Gastrocnemius medialis (tissue), 4 donors: Measurements from ENCODE around the gene RYR3. TPM values are rescaled to one million over a fixed set of nuclear protein-coding genes. Genes with fewer than 3 reads are reported as not detected.

Source experiments
- ATAC-seq, 2 donors: fragments of 150-250 bp; one replicate each; pipeline ENCODE4 v1.9.1; 2016
- DNase-seq, 2 donors: peaks; one replicate each; pipeline ENCODE4 v3.0.0-alpha.2; 2019
- H3K27ac ChIP-seq, 4 donors: fragments of 200-600 bp; sonication (generic); 1 replicate in 1 of 4; 2 replicates in 3 of 4; pipeline ENCODE4 v1.5.1; 2016 to 2018; ENCODE audit warnings: mild to moderate bottlenecking in 2 of 4, moderate library complexity in 1 of 4
- H3K27me3 ChIP-seq, 3 donors: fragments of 200-600 bp; sonication (generic) in 2 of 3; 1 replicate in 1 of 3; 2 replicates in 2 of 3; pipeline versions ENCODE4 v1.5.1 to v1.6.0; 2016 to 2019; ENCODE audit warnings: mild to moderate bottlenecking in 1 of 3, moderate library complexity in 1 of 3
- H3K36me3 ChIP-seq, 2 donors: fragments of 200-600 bp; sonication (generic) in 1 of 2; one replicate each; pipeline ENCODE4 v1.5.1; 2017 to 2018
- H3K4me1 ChIP-seq, 2 donors: fragments of 200-600 bp; sonication (generic) in 1 of 2; one replicate each; pipeline ENCODE4 v1.5.1; 2016 to 2017; ENCODE audit warnings: mild to moderate bottlenecking in 2 of 2
- H3K4me3 ChIP-seq, 4 donors: fragments of 200-600 bp; sonication (generic) in 3 of 4; 1 replicate in 1 of 4; 2 replicates in 3 of 4; pipeline ENCODE4 v1.5.1; 2016 to 2019; ENCODE audit warnings: mild to moderate bottlenecking in 2 of 4
- H3K9me3 ChIP-seq, 3 donors: fragments of 200-600 bp; sonication (generic) in 2 of 3; 1 replicate in 1 of 3; 2 replicates in 2 of 3; pipeline ENCODE4 v1.5.1; 2016 to 2019
- POLR2A ChIP-seq, 2 donors: fragments of 450-650 bp; IDR thresholded peaks; one replicate each; pipeline ENCODE4 v1.6.1; 2017; ENCODE audit warnings: antibody characterized with exemption in 2 of 2, mild to moderate bottlenecking in 2 of 2, moderate library complexity in 2 of 2
- in situ Hi-C, 4 donors: fragments of 200-750 bp; cut with MboI; loops; one replicate each; pipeline versions ENCODE4 v1.15.0 to v1.8.0; 2017; ENCODE audit warnings: low sequenced_read_pairs in 4 of 4
- intact Hi-C: fragments of 100-400 bp; cut with DNase I; formaldehyde crosslinking; loops from one replicate; pipeline ENCODE4 v1.15.1; 2023; ENCODE audit warnings: low total_unique reads
- total RNA-seq, 4 donors: library from RNA; depleted of rRNA; stranded (reverse); fragments of >200 nt; gene quantifications; one replicate each; pipeline versions ENCODE4 v1.1.0 to v1.2.3, GENCODE V29; 2016
- TF ChIP-seq, protein P1 (sequence below), 5 experiments: fragments of 450-650 bp in 3 of 5; fragments of 200-600 bp in 2 of 5; sonication (generic) in 2 of 5; IDR thresholded peaks in 4 of 5; conservative IDR thresholded peaks in 1 of 5; 1 replicate in 4 of 5; 2 replicates in 1 of 5; pipeline ENCODE4 v1.5.1; 2016 to 2019; ENCODE audit warnings: antibody characterized with exemption in 5 of 5, mild to moderate bottlenecking in 3 of 5, moderate library complexity in 3 of 5

Gene RYR3
- total RNA-seq, 4 donors from 2014 or later: 7.6 to 30.9 (median 20.6) TPM

GRCh38 chr15:33639978-33640377, 329.2 kb downstream of the RYR3 start:
- Histone ChIP-seq H3K9me3 (no peaks in the 10 kb centered on the region), H3K36me3 (no peaks in the 10 kb centered on the region), H3K27me3 (no peaks in the 10 kb centered on the region), H3K4me3 (no peak overlapping the region), H3K27ac (peak overlapping the region in 3 of 4 donors; percentile 18 to 35 (median 25)), H3K4me1 (peaks cover 4 to 14% of the 10 kb centered on the region in 2 donors)
- TF ChIP-seq, protein P1, sequence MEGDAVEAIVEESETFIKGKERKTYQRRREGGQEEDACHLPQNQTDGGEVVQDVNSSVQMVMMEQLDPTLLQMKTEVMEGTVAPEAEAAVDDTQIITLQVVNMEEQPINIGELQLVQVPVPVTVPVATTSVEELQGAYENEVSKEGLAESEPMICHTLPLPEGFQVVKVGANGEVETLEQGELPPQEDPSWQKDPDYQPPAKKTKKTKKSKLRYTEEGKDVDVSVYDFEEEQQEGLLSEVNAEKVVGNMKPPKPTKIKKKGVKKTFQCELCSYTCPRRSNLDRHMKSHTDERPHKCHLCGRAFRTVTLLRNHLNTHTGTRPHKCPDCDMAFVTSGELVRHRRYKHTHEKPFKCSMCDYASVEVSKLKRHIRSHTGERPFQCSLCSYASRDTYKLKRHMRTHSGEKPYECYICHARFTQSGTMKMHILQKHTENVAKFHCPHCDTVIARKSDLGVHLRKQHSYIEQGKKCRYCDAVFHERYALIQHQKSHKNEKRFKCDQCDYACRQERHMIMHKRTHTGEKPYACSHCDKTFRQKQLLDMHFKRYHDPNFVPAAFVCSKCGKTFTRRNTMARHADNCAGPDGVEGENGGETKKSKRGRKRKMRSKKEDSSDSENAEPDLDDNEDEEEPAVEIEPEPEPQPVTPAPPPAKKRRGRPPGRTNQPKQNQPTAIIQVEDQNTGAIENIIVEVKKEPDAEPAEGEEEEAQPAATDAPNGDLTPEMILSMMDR (IDR thresholded peaks at IDR 0.05 in 4 of 5, conservative IDR thresholded peaks at IDR 0.05 in 1 of 5): no peak
- TF ChIP-seq POLR2A (IDR thresholded peaks at IDR 0.05): no peak
- DNase-seq (no peak), ATAC-seq (peak in 1 of 2 donors; percentile 26)
- in situ Hi-C loops: no loop called here
- intact Hi-C loops: no loop called here

DNA sequence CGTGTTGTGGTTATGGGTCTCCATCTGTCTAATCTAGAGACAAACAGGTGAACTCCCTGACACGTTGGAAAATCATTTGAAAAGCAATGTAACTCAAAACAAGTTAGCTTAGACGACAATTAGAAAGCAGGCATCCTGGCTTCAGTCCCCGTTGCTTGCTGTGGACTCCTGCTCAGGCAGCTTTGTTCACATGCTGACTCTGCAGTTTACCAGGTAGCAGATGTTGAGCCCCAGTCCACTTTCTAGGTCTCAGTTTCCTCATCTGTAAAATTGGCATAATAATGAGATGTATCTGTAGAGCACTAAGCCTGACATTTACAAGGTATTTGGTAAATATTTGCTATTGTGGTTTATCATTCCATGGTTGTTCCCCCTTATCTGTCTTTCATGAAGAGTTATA, 330.3 kb downstream of the RYR3 start:
- H3K4me3 ChIP-seq: no peak overlapping the region
- DNase-seq (no peak), ATAC-seq (no peak)
- no peak overlapping the region for H3K27ac ChIP-seq
- H3K4me1 ChIP-seq: peaks cover 4 to 14% of the 10 kb centered on the region in 2 donors
- H3K36me3 ChIP-seq: no peaks in the 10 kb centered on the region
- no peaks in the 10 kb centered on the region for H3K27me3 ChIP-seq
- in situ Hi-C loops: no loop called here
- no peaks in the 10 kb centered on the region for H3K9me3 ChIP-seq
- TF ChIP-seq POLR2A (IDR thresholded peaks at IDR 0.05): no peak
- TF ChIP-seq, protein P1 (IDR thresholded peaks at IDR 0.05 in 4 of 5, conservative IDR thresholded peaks at IDR 0.05 in 1 of 5): no peak
- intact Hi-C loops: no loop called here

DNA sequence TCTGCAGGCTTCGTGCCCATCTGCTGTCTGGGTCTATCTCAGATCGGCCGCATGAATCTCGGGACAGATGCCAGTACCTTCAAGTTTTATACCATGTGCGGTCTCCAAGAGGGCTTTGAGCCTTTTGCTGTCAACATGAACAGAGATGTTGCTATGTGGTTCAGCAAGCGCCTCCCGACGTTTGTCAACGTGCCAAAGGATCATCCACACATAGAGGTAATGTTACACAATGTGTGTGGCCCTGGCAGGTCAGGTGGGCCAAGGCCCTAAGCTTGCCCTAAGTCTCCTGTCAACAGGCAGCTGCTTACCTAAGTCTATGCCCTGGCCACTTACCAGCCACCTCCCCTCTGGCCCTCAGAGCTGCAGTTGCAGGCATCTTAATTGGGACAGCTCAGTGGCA, 333.5 kb downstream of the RYR3 start:
- TF ChIP-seq POLR2A (IDR thresholded peaks at IDR 0.05): no peak
- TF ChIP-seq, protein P1 (IDR thresholded peaks at IDR 0.05 in 4 of 5, conservative IDR thresholded peaks at IDR 0.05 in 1 of 5): no peak
- intact Hi-C loops: no loop called here
- DNase-seq (peak in 1 of 2 donors; percentile 38), ATAC-seq (peak in 1 of 2 donors; percentile 47)
- Histone ChIP-seq H3K4me3 (no peak overlapping the region), H3K27ac (peak overlapping the region in 2 of 4 donors; percentile 10 to 36), H3K27me3 (no peaks in the 10 kb centered on the region), H3K36me3 (no peaks in the 10 kb centered on the region), H3K4me1 (peaks cover 4 to 7% of the 10 kb centered on the region in 2 donors), H3K9me3 (no peaks in the 10 kb centered on the region)
- in situ Hi-C loops: no loop called here

- intact Hi-C loops (no loop called here), in situ Hi-C loops (no loop called here)
- TF ChIP-seq POLR2A (IDR thresholded peaks at IDR 0.05): no peak
- TF ChIP-seq, protein P1 (IDR thresholded peaks at IDR 0.05 in 4 of 5, conservative IDR thresholded peaks at IDR 0.05 in 1 of 5): no peak
Measured at GRCh38 chr15:33646744-33647143, 336.0 kb downstream of the RYR3 start.

More at GRCh38 chr15:33646744-33647143, 336.0 kb downstream of the RYR3 start:
- no peak for ATAC-seq
- peak overlapping the region in 1 of 4 donors; percentile 23 for H3K27ac ChIP-seq
- no peak for DNase-seq
- H3K4me3 ChIP-seq: no peak overlapping the region
- H3K4me1 ChIP-seq: peaks cover 0 to 3% of the 10 kb centered on the region in 2 donors
- H3K27me3 ChIP-seq: no peaks in the 10 kb centered on the region
- H3K9me3 ChIP-seq: no peaks in the 10 kb centered on the region
- no peaks in the 10 kb centered on the region for H3K36me3 ChIP-seq
